HL-60/S4 treated with retinoic acid at 250 ng/mL for 4 days and 3 days (cell line): ENCODE results near the gene ABCG1.

Experiments
- in situ Hi-C: fragments of 300-500 bp; cut with MboI; formaldehyde crosslinking; loops from 2 replicates; pipeline ENCODE4 v1.7.0; 2022; ENCODE audit warnings: low sequenced_read_pairs

Gene ABCG1

GRCh38 chr21:42341776-42342542 lies 123.0 kb downstream of the ABCG1 start:
- in situ Hi-C loops, result no loop called here

GRCh38 chr21:42343101-42343500 lies 124.2 kb downstream of the ABCG1 start:
- in situ Hi-C loops, result no loop called here

GRCh38 chr21:42343556-42343955 lies 124.6 kb downstream of the ABCG1 start:
- in situ Hi-C loops, result no loop called here

GRCh38 chr21:42343963-42344510 lies 125.1 kb downstream of the ABCG1 start:
- in situ Hi-C loops, result no loop called here

- in situ Hi-C loops, result no loop called here
These were observed 125.7 kb downstream of the ABCG1 start for GRCh38 chr21:42344631-42345030.

- in situ Hi-C loops, result no loop called here
These were observed 127.5 kb downstream of the ABCG1 start for GRCh38 chr21:42346441-42346840.
